A673 (cell line): ENCODE measurements around the gene C15orf62. TPM values are rescaled to one million over a fixed set of nuclear protein-coding genes. Genes with fewer than 3 reads are reported as not detected.

Experiments
- Bru-seq: library from RNA; stranded (reverse); fragments of 400-500 nt; gene quantifications from one replicate; lab custom pipeline; 2021; lab: Mats Ljungman, UMichigan
- BruChase-seq, 2 experiments: library from RNA; stranded (reverse); fragments of 400-500 nt; gene quantifications; one replicate each; lab custom pipeline; 2021; lab: Mats Ljungman, UMichigan
- BruUV-seq: library from RNA; stranded (reverse); fragments of 400-500 nt; replicated peaks from 2 replicates; lab custom pipeline; 2021; lab: Mats Ljungman, UMichigan
- CTCF ChIA-PET: fragments of 300-600 bp; sonication (Branson Sonifier 250); formaldehyde crosslinking; loops from one replicate; lab custom pipeline; 2022; ENCODE audit warnings: antibody characterized with exemption; lab: Charles Lee
- POLR2A ChIA-PET: fragments of 300-600 bp; sonication (Branson Sonifier 250); formaldehyde crosslinking; loops from one replicate; lab custom pipeline; 2022; ENCODE audit warnings: antibody characterized with exemption; ENCODE audit not compliant: low non-redundant PET; lab: Charles Lee
- DNase-seq: peaks from one replicate; pipeline ENCODE4 v3.0.0-alpha.2; 2015; ENCODE audit warnings: low spot score
- H3K27ac ChIP-seq: fragments of 200-600 bp; sonication (generic); 2 replicates; pipeline ENCODE4 v1.5.1; 2016; ENCODE audit warnings: mixed run types, low read depth, mild to moderate bottlenecking, mixed read lengths, antibody characterized with exemption, low read length; ENCODE audit not compliant: poor library complexity, severe bottlenecking
- H3K27me3 ChIP-seq: fragments of 200-600 bp; sonication (generic); replicated peaks from 2 replicates; pipeline ENCODE4 v1.6.1; 2017; ENCODE audit warnings: mixed run types, low read depth, mild to moderate bottlenecking, mixed read lengths, antibody characterized with exemption, low read length; ENCODE audit not compliant: insufficient read depth, poor library complexity
- H3K36me3 ChIP-seq: fragments of 200-600 bp; sonication (generic); 2 replicates; pipeline ENCODE4 v1.6.1; 2016; ENCODE audit warnings: mixed run types, mild to moderate bottlenecking, mixed read lengths, antibody characterized with exemption, low read length; ENCODE audit not compliant: insufficient read depth, poor library complexity, severe bottlenecking
- H3K4me1 ChIP-seq: fragments of 200-600 bp; sonication (generic); 2 replicates; pipeline ENCODE4 v1.6.1; 2017; ENCODE audit warnings: mixed run types, mild to moderate bottlenecking, mixed read lengths, antibody characterized with exemption, low read length; ENCODE audit not compliant: insufficient read depth, poor library complexity, severe bottlenecking
- H3K4me3 ChIP-seq: fragments of 200-600 bp; sonication (generic); 2 replicates; pipeline ENCODE4 v1.5.1; 2016; ENCODE audit warnings: low read depth, mixed run types, mild to moderate bottlenecking, mixed read lengths, low read length; ENCODE audit not compliant: poor library complexity, severe bottlenecking
- H3K9me3 ChIP-seq: fragments of 200-600 bp; sonication (generic); 2 replicates; pipeline ENCODE4 v1.6.1; 2016; ENCODE audit warnings: mixed run types, low read depth, mild to moderate bottlenecking, mixed read lengths, antibody characterized with exemption, low read length; ENCODE audit not compliant: poor library complexity, severe bottlenecking
- EZH2 ChIP-seq: fragments of 200-600 bp; sonication (generic); IDR thresholded peaks from 2 replicates; pipeline ENCODE4 v1.6.1; 2017; ENCODE audit warnings: borderline replicate concordance, low read depth, mild to moderate bottlenecking, mixed read lengths, antibody characterized with exemption, low read length; ENCODE audit not compliant: poor library complexity, severe bottlenecking
- intact Hi-C: fragments of 100-400 bp; cut with micrococcal nuclease; formaldehyde crosslinking; loops from one replicate; pipeline ENCODE4 v1.10.0; 2022; ENCODE audit not compliant: unreplicated experiment
- long read RNA-seq: library from polyadenylated mRNA; stranded (forward); transcript quantifications from one replicate; pipeline ENCODE4 v2.0.0, GENCODE V29; 2022
- total RNA-seq: library from RNA; stranded (reverse); gene quantifications from 2 replicates; pipeline ENCODE4 v1.2.3, GENCODE V29; 2021
- TF ChIP-seq, protein P1 (sequence below): fragments of 300-800, 200-600 bp; sonication (generic); conservative IDR thresholded peaks from 2 replicates; pipeline ENCODE4 v1.5.1; 2017; ENCODE audit warnings: low read depth, mild to moderate bottlenecking, antibody characterized with exemption, low read length, moderate library complexity, mixed read lengths

C15orf62 gene, protein sequence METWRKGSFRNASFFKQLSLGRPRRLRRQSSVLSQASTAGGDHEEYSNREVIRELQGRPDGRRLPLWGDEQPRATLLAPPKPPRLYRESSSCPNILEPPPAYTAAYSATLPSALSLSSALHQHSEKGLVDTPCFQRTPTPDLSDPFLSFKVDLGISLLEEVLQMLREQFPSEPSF
- 0.33 and 0.62 TPM in 2 replicates for total RNA-seq
- percentile 17 among the genes with signal in this experiment for Bru-seq, nascent RNA
- BruChase-seq, experiment 1, labeled RNA remaining after a 2-hour chase: percentile 34 among the genes with signal in this experiment
- percentile 36 among the genes with signal in this experiment for BruChase-seq, experiment 2, labeled RNA remaining after a 6-hour chase
- long read RNA-seq: 0 reads

DNA sequence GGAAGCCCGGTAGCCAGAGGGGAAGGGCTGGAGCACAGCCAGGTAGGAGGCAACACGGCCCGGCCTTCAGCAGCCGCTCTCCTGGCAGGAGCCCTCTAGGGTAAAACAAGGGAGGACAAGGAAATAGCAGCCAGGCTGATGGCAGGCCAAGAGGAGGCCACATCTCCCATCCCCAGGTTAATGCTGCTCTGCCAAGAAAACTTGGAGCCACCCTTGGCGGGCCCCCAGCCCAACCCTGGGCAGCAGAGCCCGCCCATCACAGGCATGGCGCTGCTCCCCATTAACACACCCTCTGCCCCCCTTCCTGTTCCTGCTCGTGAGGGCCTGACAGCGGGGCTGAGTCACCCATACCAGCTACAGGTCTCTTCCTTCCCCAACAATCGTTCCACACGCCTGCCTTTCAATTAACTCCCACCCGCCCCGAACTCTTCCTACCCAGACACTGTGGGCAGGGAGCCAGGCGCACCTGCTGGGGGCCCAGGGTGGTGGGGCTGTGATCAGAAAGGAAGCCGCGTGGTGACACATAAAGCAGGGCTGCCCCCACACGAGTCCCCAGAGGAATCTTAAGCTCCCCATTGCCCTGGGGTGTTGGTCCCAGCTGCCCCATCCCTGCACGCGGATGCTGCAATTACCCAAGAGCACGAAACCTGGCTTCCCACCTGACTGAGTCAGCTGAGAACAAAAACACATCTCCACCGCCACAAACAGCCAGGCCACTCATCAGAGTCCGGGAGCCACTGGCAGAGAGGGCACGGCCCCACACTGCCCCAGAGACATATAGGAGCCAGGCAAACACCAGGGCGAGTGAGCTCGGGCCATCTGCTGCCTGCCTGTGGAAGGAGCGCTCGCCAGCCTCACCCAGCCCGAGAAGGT lies at the start of gene C15orf62:
Gene C15orf62 (plus strand): TSS at position 707 of the 873 bp plus-strand sequence. CDS start 516 bp downstream, outside the sequence.
- ChIA-PET CTCF (interaction anchor here (1.3 kb wide), 1 partner anchor 13 kb away, joined by 3 read pairs; no protein-coding TSS in a partner anchor), POLR2A (no interaction called here)
- intact Hi-C loops: no loop called here
- H3K27me3 ChIP-seq: no peaks in the 10 kb centered on the region
- TF ChIP-seq EZH2: no peak
- TF ChIP-seq, protein P1, sequence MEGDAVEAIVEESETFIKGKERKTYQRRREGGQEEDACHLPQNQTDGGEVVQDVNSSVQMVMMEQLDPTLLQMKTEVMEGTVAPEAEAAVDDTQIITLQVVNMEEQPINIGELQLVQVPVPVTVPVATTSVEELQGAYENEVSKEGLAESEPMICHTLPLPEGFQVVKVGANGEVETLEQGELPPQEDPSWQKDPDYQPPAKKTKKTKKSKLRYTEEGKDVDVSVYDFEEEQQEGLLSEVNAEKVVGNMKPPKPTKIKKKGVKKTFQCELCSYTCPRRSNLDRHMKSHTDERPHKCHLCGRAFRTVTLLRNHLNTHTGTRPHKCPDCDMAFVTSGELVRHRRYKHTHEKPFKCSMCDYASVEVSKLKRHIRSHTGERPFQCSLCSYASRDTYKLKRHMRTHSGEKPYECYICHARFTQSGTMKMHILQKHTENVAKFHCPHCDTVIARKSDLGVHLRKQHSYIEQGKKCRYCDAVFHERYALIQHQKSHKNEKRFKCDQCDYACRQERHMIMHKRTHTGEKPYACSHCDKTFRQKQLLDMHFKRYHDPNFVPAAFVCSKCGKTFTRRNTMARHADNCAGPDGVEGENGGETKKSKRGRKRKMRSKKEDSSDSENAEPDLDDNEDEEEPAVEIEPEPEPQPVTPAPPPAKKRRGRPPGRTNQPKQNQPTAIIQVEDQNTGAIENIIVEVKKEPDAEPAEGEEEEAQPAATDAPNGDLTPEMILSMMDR: no peak
- BruUV-seq: no TSS peak
- peaks cover 8% of the 10 kb centered on the region for H3K36me3 ChIP-seq
- peak; percentile 80 for DNase-seq
- H3K27ac ChIP-seq: peak within 1 kb of the TSS; percentile 69
- H3K4me3 ChIP-seq: no peak within 1 kb of the TSS
- peaks cover 40% of the 10 kb centered on the region for H3K4me1 ChIP-seq
- no peaks in the 10 kb centered on the region for H3K9me3 ChIP-seq

DNA sequence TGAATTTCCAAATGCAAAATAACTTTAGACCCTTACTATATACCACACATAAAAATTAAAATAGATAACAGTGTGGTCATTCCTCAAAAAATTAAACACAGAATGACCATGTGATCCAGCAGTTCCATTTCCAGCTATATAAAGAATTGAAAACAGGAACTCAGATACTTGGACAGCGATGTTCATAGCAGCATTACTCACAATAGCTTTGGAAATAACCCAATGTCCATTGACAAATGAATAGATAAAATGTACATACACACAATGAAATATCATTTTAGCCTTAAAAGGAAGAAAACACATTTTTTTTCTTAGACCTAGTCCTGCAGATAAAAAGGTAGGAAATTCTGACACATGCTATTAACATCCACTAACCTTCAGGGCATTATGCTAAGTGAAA lies 48.1 kb upstream of the C15orf62 start:
- H3K27ac ChIP-seq: no peak overlapping the region
- intact Hi-C loops: no loop called here
- no peak for TF ChIP-seq EZH2
- TF ChIP-seq, protein P1: no peak
- peaks cover 49% of the 10 kb centered on the region for H3K36me3 ChIP-seq
- CTCF ChIA-PET: no interaction called here
- DNase-seq: no peak
- no peaks in the 10 kb centered on the region for H3K9me3 ChIP-seq
- no peaks in the 10 kb centered on the region for H3K27me3 ChIP-seq
- POLR2A ChIA-PET: no interaction called here
- BruUV-seq: no TSS peak
- no peak overlapping the region for H3K4me3 ChIP-seq
- peaks cover 19% of the 10 kb centered on the region for H3K4me1 ChIP-seq

- Histone ChIP-seq H3K27ac (no peak overlapping the region), H3K4me1 (peaks cover 19% of the 10 kb centered on the region), H3K4me3 (no peak overlapping the region), H3K36me3 (peaks cover 47% of the 10 kb centered on the region), H3K9me3 (no peaks in the 10 kb centered on the region), H3K27me3 (no peaks in the 10 kb centered on the region)
- ChIA-PET CTCF (interaction anchor here (1.1 kb wide), 1 partner anchor 24 kb away, joined by 3 read pairs; no protein-coding TSS in a partner anchor), POLR2A (no interaction called here)
- BruUV-seq: no TSS peak
- TF ChIP-seq, protein P1: no peak
- no peak for TF ChIP-seq EZH2
- intact Hi-C loops: no loop called here
- no peak for DNase-seq
These were observed 47.4 kb upstream of the C15orf62 start for GRCh38 chr15:40722354-40722753.
